Measurements from ENCODE around the gene MFSD12.
"Not testable (repeated sequence)": the region's sequence is repeated elsewhere in the genome, so short reads cannot be mapped to it uniquely, and the experiment has no call there.

Gene MFSD12

GRCh38 chr19:3536429-3537100 is 20.8 kb downstream of the MFSD12 start:
- DNase-seq: no peak

GRCh38 chr19:3535981-3536380 is 21.4 kb downstream of the MFSD12 start:
- DNase-seq: no peak

- DNase-seq: no peak
Measured at GRCh38 chr19:3535563-3535965, 21.8 kb downstream of the MFSD12 start.

GRCh38 chr19:3535235-3535535 is 22.2 kb downstream of the MFSD12 start:
- DNase-seq: no peak

- no peak for DNase-seq
Measured at GRCh38 chr19:3534375-3535234, 22.8 kb downstream of the MFSD12 start.

- no peak for DNase-seq
Measured at GRCh38 chr19:3533563-3534216, 23.7 kb downstream of the MFSD12 start.

- no peak for DNase-seq
Measured at GRCh38 chr19:3533033-3533432, 24.4 kb downstream of the MFSD12 start.

GRCh38 chr19:3532154-3532786 is 25.1 kb downstream of the MFSD12 start:
- no peak for DNase-seq

- DNase-seq: no peak
Measured at GRCh38 chr19:3531716-3532115, 25.7 kb downstream of the MFSD12 start.

- DNase-seq: no peak
Measured at GRCh38 chr19:3530389-3530788, 27.0 kb downstream of the MFSD12 start.

- not testable (repeated sequence) for DNase-seq
Measured at GRCh38 chr19:3529299-3529698, 28.1 kb downstream of the MFSD12 start.

GRCh38 chr19:3528539-3529211 is 28.7 kb downstream of the MFSD12 start:
- DNase-seq: no peak

- no peak for DNase-seq
Measured at GRCh38 chr19:3528080-3528479, 29.3 kb downstream of the MFSD12 start.

- DNase-seq: no peak
Measured at GRCh38 chr19:3527238-3527910, 30.0 kb downstream of the MFSD12 start.

GRCh38 chr19:3526507-3527237 is 30.7 kb downstream of the MFSD12 start:
- no peak for DNase-seq

GRCh38 chr19:3524904-3525451 is 32.4 kb downstream of the MFSD12 start:
- no peak for DNase-seq

GRCh38 chr19:3524078-3524842 is 33.1 kb downstream of the MFSD12 start:
- no peak for DNase-seq

GRCh38 chr19:3523361-3524077 is 33.9 kb downstream of the MFSD12 start:
- no peak for DNase-seq

GRCh38 chr19:3522421-3523360 is 34.7 kb downstream of the MFSD12 start:
- no peak for DNase-seq

All from amniotic stem cell (primary cell).